Measurements from ENCODE around the gene TPRG1.

- no peak for TF ChIP-seq EZH2 (IDR thresholded peaks at IDR 0.05)
- peak; percentile 78 for TF ChIP-seq CTCF (IDR thresholded peaks at IDR 0.05)
- no peak for TF ChIP-seq EZH2phosphoT487 (IDR thresholded peaks at IDR 0.05)
These were observed 61.6 kb downstream of the TPRG1 start for GRCh38 chr3:189233225-189233858.

All from neural progenitor cell (in vitro differentiated cells).